ENCODE measurements around the gene STXBP6.

Gene STXBP6

GRCh38 chr14:24975393-24975792 is 74.6 kb downstream of the STXBP6 start:
- TF ChIP-seq BACH2 (CRISPR knock-in tag; IDR thresholded peaks at IDR 0.05; ENCODE audit: borderline replicate concordance), result no peak
- TF ChIP-seq ZNF70 (CRISPR knock-in tag; IDR thresholded peaks at IDR 0.05), result no peak
- no peak for TF ChIP-seq PPARA (CRISPR knock-in tag; IDR thresholded peaks at IDR 0.05; ENCODE audit: borderline replicate concordance)
- no peak for TF ChIP-seq SNAI2 (CRISPR knock-in tag; IDR thresholded peaks at IDR 0.05)
- TF ChIP-seq CSDC2 (CRISPR knock-in tag; IDR thresholded peaks at IDR 0.05), result no peak
- TF ChIP-seq TSHZ2 (CRISPR knock-in tag; IDR thresholded peaks at IDR 0.05), result no peak
- no peak for TF ChIP-seq ZC3H10 (CRISPR knock-in tag; IDR thresholded peaks at IDR 0.05)
- TF ChIP-seq OSR1 (CRISPR knock-in tag; IDR thresholded peaks at IDR 0.05), result no peak
- no peak for TF ChIP-seq CREB5 (CRISPR knock-in tag; IDR thresholded peaks at IDR 0.05; ENCODE audit: low read depth)
- no peak for TF ChIP-seq ZNF8 (CRISPR knock-in tag; IDR thresholded peaks at IDR 0.05)
- no peak for TF ChIP-seq TOX (CRISPR knock-in tag; IDR thresholded peaks at IDR 0.05; ENCODE audit: borderline replicate concordance)
- no peak for TF ChIP-seq ZNF565 (CRISPR knock-in tag; conservative IDR thresholded peaks at IDR 0.05; ENCODE audit: low read depth)
- TF ChIP-seq ISL1 (CRISPR knock-in tag; IDR thresholded peaks at IDR 0.05), result no peak
- TF ChIP-seq ARNTL (CRISPR knock-in tag; IDR thresholded peaks at IDR 0.05; ENCODE audit: borderline replicate concordance, low read depth), result no peak
- no peak for TF ChIP-seq PATZ1 (CRISPR knock-in tag; IDR thresholded peaks at IDR 0.05; ENCODE audit: borderline replicate concordance)
- no peak for TF ChIP-seq ESRRG (CRISPR knock-in tag; IDR thresholded peaks at IDR 0.05)
- TF ChIP-seq POU6F1 (CRISPR knock-in tag; IDR thresholded peaks at IDR 0.05; ENCODE audit: borderline replicate concordance, low read depth), result no peak
- no peak for TF ChIP-seq CSRNP3 (CRISPR knock-in tag; IDR thresholded peaks at IDR 0.05)
- TF ChIP-seq TCF4 (CRISPR knock-in tag; IDR thresholded peaks at IDR 0.05; ENCODE audit: borderline replicate concordance), result no peak
- TF ChIP-seq RARB (CRISPR knock-in tag; IDR thresholded peaks at IDR 0.05), result no peak
- no peak for ATAC-seq

- no peak for ATAC-seq
- TF ChIP-seq ZC3H10 (CRISPR knock-in tag; IDR thresholded peaks at IDR 0.05) (no peak), SNAI2 (CRISPR knock-in tag; IDR thresholded peaks at IDR 0.05) (no peak), ZNF70 (CRISPR knock-in tag; IDR thresholded peaks at IDR 0.05) (no peak), GLIS3 (CRISPR knock-in tag; IDR thresholded peaks at IDR 0.05) (no peak), CSRNP3 (CRISPR knock-in tag; IDR thresholded peaks at IDR 0.05) (no peak), ZNF565 (CRISPR knock-in tag; conservative IDR thresholded peaks at IDR 0.05; ENCODE audit: low read depth) (no peak), PPARA (CRISPR knock-in tag; IDR thresholded peaks at IDR 0.05; ENCODE audit: borderline replicate concordance) (no peak), ZFP30 (CRISPR knock-in tag; IDR thresholded peaks at IDR 0.05) (no peak), CSDC2 (CRISPR knock-in tag; IDR thresholded peaks at IDR 0.05) (no peak), ESRRG (CRISPR knock-in tag; IDR thresholded peaks at IDR 0.05) (no peak), TSHZ2 (CRISPR knock-in tag; IDR thresholded peaks at IDR 0.05) (no peak), ZNF8 (CRISPR knock-in tag; IDR thresholded peaks at IDR 0.05) (no peak), POU6F1 (CRISPR knock-in tag; IDR thresholded peaks at IDR 0.05; ENCODE audit: borderline replicate concordance, low read depth) (no peak), ZFP3 (CRISPR knock-in tag; IDR thresholded peaks at IDR 0.05) (no peak)
Measured at GRCh38 chr14:24974591-24975374, 75.2 kb downstream of the STXBP6 start.
